GM12801 (cell line): ENCODE measurements around the gene CTBP2.

ENCODE experiments used
- TF ChIP-seq, protein P1 (sequence below): IDR thresholded peaks from one replicate; pipeline ENCODE4 v1.5.1; 2011; ENCODE audit warnings: control low read depth; ENCODE audit not compliant: insufficient read length; ENCODE audit errors: extremely low read depth

Gene CTBP2

DNA sequence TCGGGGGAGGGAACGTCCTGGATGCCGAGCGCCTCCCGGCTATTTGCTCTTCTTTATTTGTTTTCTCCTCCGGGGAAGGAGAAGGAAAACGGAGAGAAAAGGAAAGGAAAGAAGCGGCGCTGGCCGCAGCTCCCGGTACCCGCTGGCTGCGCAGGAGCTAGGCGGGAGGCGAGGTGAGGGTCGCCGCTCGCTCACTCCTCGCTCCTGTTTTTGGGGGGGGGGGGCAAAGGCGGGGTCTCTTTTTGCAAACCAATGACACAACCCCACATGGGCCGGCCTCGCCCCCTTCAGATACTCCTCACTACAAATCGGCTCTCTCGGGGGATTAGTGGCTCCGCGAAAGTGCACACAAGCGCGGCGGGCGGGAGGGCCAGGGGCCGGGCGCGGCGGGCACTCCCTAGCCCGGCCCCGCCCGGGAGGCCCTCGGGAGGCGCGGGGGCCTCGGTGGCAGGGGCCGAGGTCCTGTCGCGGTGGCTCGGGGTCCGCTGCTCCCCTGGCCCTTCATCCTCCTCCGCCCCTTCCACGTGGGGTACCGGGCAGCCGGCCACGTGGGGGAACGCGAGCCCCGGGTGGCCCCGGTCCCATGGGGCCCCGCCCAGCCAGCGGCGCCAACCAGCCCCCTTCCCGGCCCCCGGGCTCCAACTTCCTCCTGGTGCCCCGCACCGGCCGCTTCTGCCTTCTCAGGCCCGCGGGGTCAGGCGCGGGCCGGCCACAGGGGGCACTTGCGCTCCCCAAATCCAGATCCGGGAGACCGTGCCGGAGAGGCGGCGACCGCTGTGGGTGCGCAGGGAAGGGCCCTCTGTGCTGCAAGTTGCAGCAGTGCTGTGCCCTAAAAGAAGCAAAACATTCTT is 718 bp upstream of the CTBP2 start:
- TF ChIP-seq, protein P1, sequence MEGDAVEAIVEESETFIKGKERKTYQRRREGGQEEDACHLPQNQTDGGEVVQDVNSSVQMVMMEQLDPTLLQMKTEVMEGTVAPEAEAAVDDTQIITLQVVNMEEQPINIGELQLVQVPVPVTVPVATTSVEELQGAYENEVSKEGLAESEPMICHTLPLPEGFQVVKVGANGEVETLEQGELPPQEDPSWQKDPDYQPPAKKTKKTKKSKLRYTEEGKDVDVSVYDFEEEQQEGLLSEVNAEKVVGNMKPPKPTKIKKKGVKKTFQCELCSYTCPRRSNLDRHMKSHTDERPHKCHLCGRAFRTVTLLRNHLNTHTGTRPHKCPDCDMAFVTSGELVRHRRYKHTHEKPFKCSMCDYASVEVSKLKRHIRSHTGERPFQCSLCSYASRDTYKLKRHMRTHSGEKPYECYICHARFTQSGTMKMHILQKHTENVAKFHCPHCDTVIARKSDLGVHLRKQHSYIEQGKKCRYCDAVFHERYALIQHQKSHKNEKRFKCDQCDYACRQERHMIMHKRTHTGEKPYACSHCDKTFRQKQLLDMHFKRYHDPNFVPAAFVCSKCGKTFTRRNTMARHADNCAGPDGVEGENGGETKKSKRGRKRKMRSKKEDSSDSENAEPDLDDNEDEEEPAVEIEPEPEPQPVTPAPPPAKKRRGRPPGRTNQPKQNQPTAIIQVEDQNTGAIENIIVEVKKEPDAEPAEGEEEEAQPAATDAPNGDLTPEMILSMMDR = no peak

DNA sequence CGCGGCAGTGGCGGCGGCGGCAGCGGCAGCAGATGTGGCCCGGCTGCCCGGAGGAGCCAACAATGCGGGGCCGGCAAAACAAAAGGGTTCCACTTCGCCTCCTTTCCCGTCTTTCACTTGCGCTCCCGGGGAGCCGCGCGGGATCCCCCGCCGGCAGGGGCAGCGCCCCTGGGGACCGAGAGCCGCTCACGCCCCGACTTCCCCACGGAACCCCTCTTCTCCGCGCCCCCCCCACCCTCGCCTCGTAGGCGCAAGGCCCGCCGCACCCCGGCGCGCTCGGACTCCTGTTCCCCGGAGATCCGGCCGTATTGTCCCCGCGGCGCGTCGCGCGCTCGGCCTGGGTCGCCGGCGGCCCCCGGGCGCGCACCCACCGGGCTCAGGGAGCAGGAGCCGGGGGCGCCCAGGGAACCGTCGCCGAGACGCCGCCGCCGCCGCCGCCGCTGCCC is 854 bp downstream of the CTBP2 start:
- TF ChIP-seq, protein P1 = no peak

DNA sequence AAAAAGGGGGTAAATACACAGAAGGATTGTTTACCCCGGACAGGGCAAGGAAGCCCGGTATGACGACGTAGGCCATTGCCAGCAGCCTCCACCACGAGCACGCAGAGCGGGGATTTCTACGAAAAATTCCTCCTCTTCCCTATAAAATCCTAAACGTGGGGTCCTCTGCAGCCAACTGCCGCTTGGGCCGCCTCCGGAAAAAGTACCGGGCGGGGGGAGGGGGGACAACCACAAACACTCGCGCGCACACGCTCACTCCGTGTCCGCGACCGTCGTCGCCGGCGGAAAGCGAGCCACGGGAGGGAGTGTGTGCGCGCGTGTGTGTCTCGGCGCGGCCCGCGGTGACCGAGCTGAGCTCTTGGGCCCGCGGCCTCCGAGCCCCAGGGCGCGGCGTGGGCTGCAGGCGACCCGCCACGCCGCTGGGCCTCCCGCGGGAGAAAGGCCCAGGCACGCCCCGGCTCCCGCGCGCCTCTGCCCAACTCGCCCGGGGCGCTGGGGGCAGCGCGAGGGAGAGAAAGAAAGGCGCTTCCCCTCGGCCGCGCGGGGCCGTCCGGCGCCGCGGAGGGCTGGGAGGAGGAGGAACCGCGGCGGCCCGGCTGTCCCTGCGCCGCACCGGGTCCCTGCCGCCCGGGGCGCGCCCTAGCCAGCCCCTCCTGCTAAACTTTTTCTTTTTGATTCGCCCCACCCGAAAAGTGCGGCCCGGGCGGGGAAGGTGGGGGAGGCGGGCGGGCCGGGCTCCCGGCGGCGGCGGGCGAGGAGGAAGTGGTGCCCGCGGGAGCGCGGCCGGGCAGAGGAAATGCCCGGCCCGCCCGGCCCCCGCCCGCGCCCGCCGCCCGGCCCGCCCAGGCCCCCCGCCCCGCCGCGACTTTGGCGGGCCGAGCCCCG is 1.5 kb downstream of the CTBP2 start:
- TF ChIP-seq, protein P1 = no peak

DNA sequence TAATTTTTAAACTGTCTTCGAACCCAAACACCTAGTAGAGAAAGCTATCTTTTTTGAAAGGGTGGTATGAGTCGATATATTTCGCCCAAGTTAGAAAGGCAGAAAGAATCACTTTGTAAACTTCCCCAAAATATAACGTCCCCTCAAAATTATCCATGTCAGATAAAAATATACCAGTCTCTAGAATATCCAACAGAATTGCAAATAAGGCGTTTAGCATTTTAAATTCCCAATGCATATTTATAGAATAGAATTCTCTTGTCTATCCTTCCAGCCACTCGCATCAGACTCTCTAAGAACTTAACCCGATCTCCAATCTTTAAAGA is 2.1 kb downstream of the CTBP2 start:
- TF ChIP-seq, protein P1 = no peak

DNA sequence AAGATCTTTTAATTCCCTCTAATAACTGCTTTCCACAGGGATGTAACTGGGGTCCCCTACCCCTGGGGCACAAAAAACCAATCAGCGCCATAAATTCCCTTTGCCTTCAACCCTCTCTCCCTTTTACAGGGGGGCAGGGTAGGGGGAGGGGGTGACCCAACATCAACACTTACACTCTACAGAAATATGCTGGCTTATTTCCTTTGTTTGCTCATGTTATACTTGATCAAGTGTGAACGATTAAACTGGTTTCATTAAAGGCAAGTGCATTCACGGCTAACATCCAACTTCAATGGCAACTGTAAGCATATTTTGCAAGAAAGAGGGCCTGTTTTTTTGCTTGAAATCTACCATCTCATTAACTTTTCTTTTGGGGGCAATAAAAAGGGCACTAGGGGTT is 2.9 kb downstream of the CTBP2 start:
- TF ChIP-seq, protein P1 = no peak

DNA sequence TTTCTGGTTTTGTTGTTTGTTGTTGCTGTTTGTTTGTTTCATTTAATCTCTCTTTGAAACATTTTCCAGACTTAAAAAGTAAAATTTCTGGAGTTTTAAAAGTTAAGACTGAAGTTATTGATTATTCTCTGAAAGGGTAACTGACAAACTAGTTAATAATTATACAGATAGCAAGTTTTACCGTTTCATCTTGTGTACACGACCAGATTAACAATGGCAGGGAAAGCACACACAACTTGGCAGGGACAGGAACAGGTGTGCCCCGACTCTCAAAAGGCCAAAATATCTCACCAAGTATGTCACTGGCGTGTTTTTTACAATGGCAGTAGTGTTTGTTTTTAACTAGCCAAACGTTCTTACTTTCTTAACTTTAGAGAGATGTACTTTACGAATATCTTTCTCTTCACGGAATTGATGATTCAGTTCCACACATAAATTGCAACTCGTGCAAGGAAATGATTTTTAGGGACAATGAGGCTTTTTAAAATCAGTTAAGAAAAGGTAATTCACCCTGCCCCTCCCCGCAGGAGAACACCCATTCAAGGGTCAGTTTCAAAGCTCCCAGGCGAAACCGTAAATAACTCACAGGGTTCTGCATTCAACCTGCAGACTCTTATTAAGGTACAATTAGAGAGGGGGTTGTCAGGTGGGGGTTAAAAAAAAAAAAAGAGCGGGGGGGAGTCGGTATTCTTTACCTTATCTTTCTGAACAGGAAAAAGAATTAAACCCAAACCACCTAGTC is 3.5 kb downstream of the CTBP2 start:
- TF ChIP-seq, protein P1 = no peak

DNA sequence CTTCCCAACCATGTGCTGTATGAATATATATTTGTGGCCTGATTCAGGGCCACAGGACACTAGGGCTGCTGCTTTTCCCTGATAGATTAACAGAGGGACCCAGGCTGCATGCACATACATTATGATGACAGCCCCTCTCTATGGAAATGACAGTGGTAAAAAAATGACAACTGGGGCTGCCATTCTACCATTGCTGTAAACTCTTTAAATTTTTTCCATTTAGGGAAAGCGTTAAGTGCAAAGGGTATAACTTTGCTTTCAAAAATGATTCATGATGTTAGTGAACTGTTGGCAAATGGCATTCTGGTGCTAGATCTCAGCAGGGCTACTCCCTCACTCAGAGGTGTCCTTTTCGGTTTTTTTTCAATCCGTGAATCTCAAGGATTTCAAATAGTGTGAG is 4.2 kb downstream of the CTBP2 start:
- TF ChIP-seq, protein P1 = no peak
